K562 (cell line): Measurements from ENCODE around the gene RPS6KA2. TPM values are rescaled to one million over a fixed set of nuclear protein-coding genes. Genes with fewer than 3 reads are reported as not detected.

ENCODE experiments used
- CTBP1 ChIP-seq: fragments of 450-650 bp; IDR thresholded peaks from 2 replicates; pipeline ENCODE4 v1.6.1; 2016; ENCODE audit warnings: borderline replicate concordance
- FOXJ3 ChIP-seq: sonication (generic); formaldehyde crosslinking; IDR thresholded peaks from 2 replicates; pipeline ENCODE4 v1.4.0; 2020; ENCODE audit warnings: mild to moderate bottlenecking, missing genetic modification reagents
- JUNB ChIP-seq: fragments of 450-650 bp; formaldehyde crosslinking; conservative IDR thresholded peaks from 2 replicates; pipeline ENCODE4 v1.4.0; 2020; ENCODE audit warnings: mild to moderate bottlenecking
- LEF1 ChIP-seq: fragments of 450-650 bp; IDR thresholded peaks from 2 replicates; pipeline ENCODE4 v1.6.1; 2016; ENCODE audit warnings: mild to moderate bottlenecking
- MYC ChIP-seq, 2 experiments: fragments of 250-450 bp in 1 of 2; sonication (Bioruptor Pico) in 1 of 2; IDR thresholded peaks; 2 replicates each; pipeline versions ENCODE4 v1.5.1 to v1.6.1; 2012 to 2021; ENCODE audit warnings: low read depth in 2 of 2, borderline replicate concordance in 1 of 2, improper control_type of control experiment in 1 of 2, low read length in 1 of 2, mild to moderate bottlenecking in 1 of 2, moderate library complexity in 1 of 2
- PRDM10 ChIP-seq: fragments of 450-650 bp; IDR thresholded peaks from 2 replicates; pipeline ENCODE4 v1.6.1; 2018; ENCODE audit not compliant: partially characterized antibody
- RFX5 ChIP-seq: IDR thresholded peaks from 2 replicates; pipeline ENCODE4 v1.6.1; 2011; ENCODE audit warnings: low read depth, mild to moderate bottlenecking, improper control_type of control experiment, low read length
- ZBTB40 ChIP-seq, 2 experiments: fragments of 450-650 bp in 1 of 2; sonication (generic) in 1 of 2; formaldehyde crosslinking in 1 of 2; IDR thresholded peaks; 2 replicates each; pipeline versions ENCODE4 v1.7.1 to v1.9.0; 2016 to 2022; ENCODE audit warnings: inconsistent platforms in 1 of 2, mild to moderate bottlenecking in 1 of 2, missing genetic modification reagents in 1 of 2
- ZKSCAN1 ChIP-seq: fragments of 150-350 bp; IDR thresholded peaks from 2 replicates; pipeline ENCODE4 v1.6.1; 2016; ENCODE audit warnings: low read depth, low read length
- ZNF184 ChIP-seq: sonication (generic); formaldehyde crosslinking; IDR thresholded peaks from 2 replicates; pipeline ENCODE4 v1.5.0; 2020; ENCODE audit warnings: missing genetic modification reagents
- ZNF408 ChIP-seq: fragments of 250-450 bp; sonication (Bioruptor Pico); IDR thresholded peaks from 2 replicates; pipeline ENCODE4 v1.4.0; 2020; ENCODE audit warnings: low read depth, mild to moderate bottlenecking, moderate library complexity
- polyA plus RNA-seq, 8 experiments: library from polyadenylated mRNA; depleted of rRNA in 4 of 8; stranded (reverse) in 5 of 8; unstranded in 3 of 8; fragments of >200 nt; fragmentation: Nextera tagmentation in 2 of 8; fragmentation: Illumina TruSeq in 1 of 8; extraction: Ambion mirVana in 2 of 8; extraction: Trizol in 1 of 8; gene quantifications; 2 replicates each; pipeline versions ENCODE4 v1.2.1 to v1.2.3, GENCODE V29; 2011 to 2014; ENCODE audit warnings: inconsistent platforms in 1 of 8, missing spikeins in 1 of 8
- total RNA-seq, 7 experiments: library from RNA; depleted of rRNA in 6 of 7; stranded (reverse); fragments of >200 nt in 6 of 7; fragmentation: Illumina TruSeq in 2 of 7; extraction: Trizol in 2 of 7; gene quantifications; 2 replicates each; pipeline versions ENCODE4 v1.2.1 to v1.2.3, GENCODE V29; 2011 to 2021; ENCODE audit warnings: low replicate concordance in 1 of 7

Gene RPS6KA2
- total and polyA plus RNA-seq, 9 of the 15 experiments (the other 6 are each of a cell fraction or from before 2014, with no cell fraction given): 0.29 to 1.00 (median 0.53) TPM

- TF ChIP-seq ZBTB40 (IDR thresholded peaks at IDR 0.05): no peak
- no peak for TF ChIP-seq ZBTB40 (CRISPR knock-in tag; IDR thresholded peaks at IDR 0.05)
- no peak for TF ChIP-seq ZKSCAN1
- no peak for TF ChIP-seq PRDM10
- no peak for TF ChIP-seq ZNF184 (CRISPR knock-in tag)
- no peak for TF ChIP-seq CTBP1
- TF ChIP-seq JUNB (CRISPR knock-in tag): no peak
- no peak for TF ChIP-seq FOXJ3 (CRISPR knock-in tag)
- TF ChIP-seq MYC (IDR thresholded peaks at IDR 0.05; ENCODE audit: low read depth, low read length): no peak
- no peak for TF ChIP-seq MYC (CRISPR knock-in tag; IDR thresholded peaks at IDR 0.05; ENCODE audit: borderline replicate concordance, low read depth)
- no peak for TF ChIP-seq ZNF408
- TF ChIP-seq LEF1: peak; percentile 65; the same call in 1 of the 2 replicates
- TF ChIP-seq RFX5: no peak
Measured at GRCh38 chr6:166633732-166634535, 6.9 kb upstream of the RPS6KA2 start (continued).
